HCT116 (cell line): ENCODE measurements around the gene ANKRD60. TPM values are rescaled to one million over a fixed set of nuclear protein-coding genes. Genes with fewer than 3 reads are reported as not detected.

Experiments used
- ATAC-seq: fragments of 200-7000 bp; cut with Tn5 transposase; 2 replicates; pipeline ENCODE4 v1.9.1; 2020; ENCODE audit warnings: mild to moderate bottlenecking, moderate library complexity
- BruUV-seq: library from RNA; stranded (reverse); fragments of 400-500 nt; replicated peaks from 2 replicates; lab custom pipeline; 2021; lab: Mats Ljungman, UMichigan
- CTCF ChIA-PET: fragments of 300-600 bp; sonication (Branson Sonifier 250); formaldehyde crosslinking; loops from one replicate; lab custom pipeline; 2021; ENCODE audit warnings: antibody characterized with exemption; lab: Charles Lee
- POLR2A ChIA-PET: fragments of 300-600, 350-600 bp; sonication (Branson Sonifier 250); formaldehyde crosslinking; loops from one replicate; lab custom pipeline; 2021; ENCODE audit warnings: antibody characterized with exemption; lab: Charles Lee
- RAD21 ChIA-PET, 2 experiments: fragments of 300-600 bp; sonication (Branson Sonifier 250); formaldehyde crosslinking; loops; one replicate each; lab custom pipeline; 2023; ENCODE audit warnings: low total read pairs in 2 of 2; ENCODE audit not compliant: uncharacterized antibody in 2 of 2, unreplicated experiment in 2 of 2, low non-redundant PET in 1 of 2; lab: Charles Lee
- DNase-seq: peaks from one replicate; pipeline ENCODE4 v3.0.0-alpha.2; 2010; ENCODE audit warnings: low read depth, low spot score
- H2AFZ ChIP-seq: fragments of 200-600 bp; shearing (Covaris generic), sonication (generic); 2 replicates; pipeline ENCODE4 v1.6.1; 2017; ENCODE audit warnings: low read depth, mixed run types, mixed read lengths, antibody characterized with exemption, low read length; ENCODE audit not compliant: poor library complexity, severe bottlenecking
- H3K27ac ChIP-seq: 2 replicates; pipeline ENCODE4 v1.5.1; 2012; ENCODE audit warnings: low read depth, low read length
- H3K27me3 ChIP-seq: fragments of 200-600 bp; sonication (generic); 2 replicates; pipeline ENCODE4 v1.6.1; 2016; ENCODE audit warnings: mixed run types, low read length, mixed read lengths; ENCODE audit not compliant: insufficient read depth
- H3K36me3 ChIP-seq, 2 experiments: fragments of 200-500 bp in 1 of 2; fragments of 200-600 bp in 1 of 2; sonication (Bioruptor generic) in 1 of 2; sonication (generic) in 1 of 2; 2 replicates each; pipeline versions ENCODE4 v1.5.1 to v1.6.1; 2014 to 2016; ENCODE audit warnings: low read length in 2 of 2, inconsistent platforms in 1 of 2, mixed read lengths in 1 of 2, mixed run types in 1 of 2; ENCODE audit not compliant: insufficient read depth in 2 of 2, control insufficient read depth in 1 of 2
- H3K4me1 ChIP-seq, 2 experiments: fragments of 200-600 bp in 1 of 2; sonication (generic) in 1 of 2; 2 replicates each; pipeline versions ENCODE4 v1.5.1 to v1.6.1; 2012 to 2017; ENCODE audit warnings: low read length in 2 of 2, inconsistent platforms in 1 of 2, mild to moderate bottlenecking in 1 of 2, mixed read lengths in 1 of 2, mixed run types in 1 of 2, moderate library complexity in 1 of 2; ENCODE audit not compliant: insufficient read depth in 2 of 2, control insufficient read depth in 1 of 2
- H3K4me2 ChIP-seq: fragments of 200-600 bp; sonication (generic); 2 replicates; pipeline ENCODE4 v1.6.1; 2017; ENCODE audit warnings: mixed run types, low read length, mixed read lengths
- H3K4me3 ChIP-seq, 2 experiments: fragments of 200-600 bp in 1 of 2; sonication (generic) in 1 of 2; replicated peaks in 1 of 2; 2 replicates each; pipeline ENCODE4 v1.5.1; 2011 to 2016; ENCODE audit warnings: low read length in 2 of 2, control low read depth in 1 of 2, low read depth in 1 of 2, mild to moderate bottlenecking in 1 of 2, mixed read lengths in 1 of 2, mixed run types in 1 of 2
- H3K79me2 ChIP-seq: fragments of 200-600 bp; sonication (generic); 2 replicates; pipeline ENCODE4 v1.6.1; 2017; ENCODE audit warnings: mild to moderate bottlenecking, mixed run types, low read length, moderate library complexity, mixed read lengths; ENCODE audit not compliant: insufficient read depth
- H3K9ac ChIP-seq: fragments of 200-600 bp; sonication (generic); 2 replicates; pipeline ENCODE4 v1.6.1; 2016; ENCODE audit warnings: low read length, mixed read lengths
- H3K9me2 ChIP-seq: fragments of 200-600 bp; sonication (generic), shearing (Covaris generic); 2 replicates; pipeline ENCODE4 v1.6.1; 2017; ENCODE audit warnings: mixed run types, mild to moderate bottlenecking, moderate library complexity; ENCODE audit not compliant: insufficient read depth
- H3K9me3 ChIP-seq, 2 experiments: fragments of 200-500 bp in 1 of 2; fragments of 200-600 bp in 1 of 2; sonication (Bioruptor generic) in 1 of 2; sonication (generic) in 1 of 2; 2 replicates each; pipeline ENCODE4 v1.6.1; 2014 to 2017; ENCODE audit warnings: low read length in 2 of 2, mixed read lengths in 2 of 2, inconsistent platforms in 1 of 2, low read depth in 1 of 2, mild to moderate bottlenecking in 1 of 2, mixed run types in 1 of 2, moderate library complexity in 1 of 2; ENCODE audit not compliant: control insufficient read depth in 1 of 2, insufficient read depth in 1 of 2
- H4K20me1 ChIP-seq: fragments of 200-600 bp; sonication (generic), shearing (Covaris generic); 2 replicates; pipeline ENCODE4 v1.6.1; 2017; ENCODE audit warnings: mixed run types, mild to moderate bottlenecking, moderate library complexity; ENCODE audit not compliant: insufficient read depth
- ELF1 ChIP-seq: IDR thresholded peaks from 2 replicates; pipeline ENCODE4 v1.6.1; 2012; ENCODE audit warnings: low read depth, borderline replicate concordance
- EZH2 ChIP-seq: fragments of 200-600 bp; sonication (generic); IDR thresholded peaks from 2 replicates; pipeline ENCODE4 v1.6.1; 2017; ENCODE audit warnings: antibody characterized with exemption, mixed run types
- MAX ChIP-seq: IDR thresholded peaks from 2 replicates; pipeline ENCODE4 v1.6.1; 2012
- POLR2AphosphoS5 ChIP-seq: IDR thresholded peaks from 2 replicates; pipeline ENCODE4 v1.6.1; 2011; ENCODE audit warnings: mild to moderate bottlenecking, low read depth, low read length, moderate library complexity
- SIN3A ChIP-seq: IDR thresholded peaks from 2 replicates; pipeline ENCODE4 v1.6.1; 2012; ENCODE audit warnings: low read depth
- SP1 ChIP-seq: IDR thresholded peaks from 2 replicates; pipeline ENCODE4 v1.6.1; 2012; ENCODE audit warnings: low read depth
- TCF7L2 ChIP-seq: IDR thresholded peaks from 2 replicates; pipeline ENCODE4 v1.7.0; 2011; ENCODE audit warnings: borderline replicate concordance, inconsistent platforms; ENCODE audit not compliant: insufficient read depth, insufficient read length; ENCODE audit errors: extremely low read depth
- YY1 ChIP-seq: IDR thresholded peaks from 2 replicates; pipeline ENCODE4 v1.6.1; 2011; ENCODE audit warnings: low read length, low read depth, moderate library complexity, mild to moderate bottlenecking; ENCODE audit not compliant: insufficient replicate concordance; ENCODE audit errors: extremely low read depth
- ZFX ChIP-seq: fragments of 450-650 bp; IDR thresholded peaks from 2 replicates; pipeline ENCODE4 v1.6.1; 2017
- intact Hi-C: fragments of 100-400 bp; cut with micrococcal nuclease; formaldehyde crosslinking; loops from 2 replicates; pipeline ENCODE4 v1.10.0; 2022
- total RNA-seq: library from RNA; stranded (reverse); gene quantifications from one replicate; pipeline ENCODE4 v1.2.1, GENCODE V29; 2021; ENCODE audit not compliant: unreplicated experiment

The ANKRD60 gene
- total RNA-seq, 1 experiment from 2014 or later: not detected

GRCh38 chr20:58229198-58229798 is 845 bp upstream of the ANKRD60 start:
- Histone ChIP-seq H3K27ac (no peak overlapping the region), H3K4me3 (no peak overlapping the region), H3K4me1 (peaks cover 0 to 1% of the 10 kb centered on the region in 2 experiments; a peak in 1 of 4 replicates), H3K9ac (no peak overlapping the region), H3K27me3 (no peaks in the 10 kb centered on the region), H3K9me3 (no peaks in the 10 kb centered on the region), H3K9me2 (no peaks in the 10 kb centered on the region; the same call in 1 of the 2 replicates), H3K36me3 (no peaks in the 10 kb centered on the region; a peak in 1 of 4 replicates), H3K79me2 (no peaks in the 10 kb centered on the region), H4K20me1 (no peaks in the 10 kb centered on the region; the same call in 1 of the 2 replicates), H3K4me2 (no peak overlapping the region), H2AFZ (no peak overlapping the region)
- intact Hi-C loops: no loop called here
- DNase-seq: no peak
- TF ChIP-seq YY1: no peak
- POLR2A ChIA-PET: no interaction called here
- RAD21 ChIA-PET: no interaction called here
- CTCF ChIA-PET: no interaction called here
- no TSS peak for BruUV-seq
- ATAC-seq: no peak

GRCh38 chr20:58228103-58228483 is 360 bp downstream of the ANKRD60 start:
- H3K9me2 ChIP-seq: no peaks in the 10 kb centered on the region; the same call in 1 of the 2 replicates
- no peaks in the 10 kb centered on the region for H3K27me3 ChIP-seq
- DNase-seq (no peak), ATAC-seq (no peak)
- no TSS peak for BruUV-seq
- peaks cover 0 to 6% of the 10 kb centered on the region in 2 experiments; a peak in 1 of 4 replicates for H3K4me1 ChIP-seq
- no peak for TF ChIP-seq ZFX
- no peak for TF ChIP-seq ELF1
- TF ChIP-seq POLR2AphosphoS5: no peak
- TF ChIP-seq SP1: no peak
- no peak for TF ChIP-seq TCF7L2
- TF ChIP-seq EZH2: no peak
- TF ChIP-seq SIN3A: no peak
- TF ChIP-seq MAX: no peak
- POLR2A ChIA-PET: no interaction called here
- CTCF ChIA-PET: no interaction called here
- RAD21 ChIA-PET: no interaction called here
- no peak overlapping the region for H2AFZ ChIP-seq
- no peak overlapping the region for H3K4me2 ChIP-seq
- H3K36me3 ChIP-seq: no peaks in the 10 kb centered on the region; a peak in 1 of 4 replicates
- H3K9me3 ChIP-seq: no peaks in the 10 kb centered on the region
- no peaks in the 10 kb centered on the region for H3K79me2 ChIP-seq
- intact Hi-C loops: no loop called here
- no peak overlapping the region for H3K27ac ChIP-seq
- no peak overlapping the region for H3K9ac ChIP-seq
- H4K20me1 ChIP-seq: no peaks in the 10 kb centered on the region; the same call in 1 of the 2 replicates
- H3K4me3 ChIP-seq: no peak overlapping the region
